Cardiac fibroblast (primary cell): ENCODE measurements around the gene ACTN1.

Experiments
- DNase-seq, 2 donors: peaks; one replicate each; pipeline versions ENCODE4 v3.0.0 to v3.0.0-alpha.2; 2010; ENCODE audit warnings: low read depth in 2 of 2
- H3K4me3 ChIP-seq, 2 donors: replicated peaks in 1 of 2; 1 replicate in 1 of 2; 2 replicates in 1 of 2; pipeline ENCODE4 v1.5.1; 2011; ENCODE audit warnings: low read depth in 2 of 2, low read length in 2 of 2, mild to moderate bottlenecking in 2 of 2, moderate library complexity in 1 of 2
- TF ChIP-seq, protein P1 (sequence below): IDR thresholded peaks from one replicate; pipeline ENCODE4 v1.5.1; 2011; ENCODE audit warnings: low read depth, mild to moderate bottlenecking, low read length, inconsistent platforms

ACTN1 gene

DNA sequence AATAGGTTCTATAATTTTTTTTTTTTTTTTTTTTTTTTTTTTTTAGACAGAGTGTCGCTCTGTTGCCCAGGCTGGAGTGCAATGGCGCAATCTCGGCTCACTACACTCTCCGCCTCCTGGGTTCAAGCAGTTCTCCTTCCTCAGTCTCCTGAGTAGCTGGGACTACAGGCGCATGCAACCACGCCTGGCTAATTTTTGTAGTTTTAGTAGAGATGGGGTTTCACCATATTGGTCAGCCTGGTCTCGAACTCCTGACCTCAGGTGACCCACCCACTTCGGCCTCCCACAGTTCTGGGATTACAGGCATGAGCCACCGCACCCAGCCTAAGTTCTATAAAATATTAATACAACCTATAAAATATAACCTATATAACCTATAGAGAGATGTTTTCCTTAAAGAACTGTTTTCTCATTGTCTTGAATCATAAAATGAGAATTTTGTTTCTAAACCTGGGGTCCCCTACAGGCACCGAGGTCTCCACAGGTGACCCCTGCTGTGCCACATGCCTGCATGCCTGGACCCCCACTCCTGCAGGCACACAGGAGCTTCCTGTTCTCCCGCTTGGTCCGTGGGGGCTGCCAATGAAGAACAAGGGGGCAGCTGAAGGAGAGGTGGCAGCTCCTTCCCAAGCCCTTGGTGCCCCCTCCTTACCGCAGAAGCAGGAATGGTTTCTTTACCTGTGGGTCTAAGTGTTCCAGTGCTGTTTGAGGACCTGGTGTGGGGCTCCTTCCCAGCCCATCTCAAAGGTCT lies 115.3 kb downstream of the ACTN1 start:
- H3K4me3 ChIP-seq, result no peak overlapping the region
- TF ChIP-seq, protein P1, sequence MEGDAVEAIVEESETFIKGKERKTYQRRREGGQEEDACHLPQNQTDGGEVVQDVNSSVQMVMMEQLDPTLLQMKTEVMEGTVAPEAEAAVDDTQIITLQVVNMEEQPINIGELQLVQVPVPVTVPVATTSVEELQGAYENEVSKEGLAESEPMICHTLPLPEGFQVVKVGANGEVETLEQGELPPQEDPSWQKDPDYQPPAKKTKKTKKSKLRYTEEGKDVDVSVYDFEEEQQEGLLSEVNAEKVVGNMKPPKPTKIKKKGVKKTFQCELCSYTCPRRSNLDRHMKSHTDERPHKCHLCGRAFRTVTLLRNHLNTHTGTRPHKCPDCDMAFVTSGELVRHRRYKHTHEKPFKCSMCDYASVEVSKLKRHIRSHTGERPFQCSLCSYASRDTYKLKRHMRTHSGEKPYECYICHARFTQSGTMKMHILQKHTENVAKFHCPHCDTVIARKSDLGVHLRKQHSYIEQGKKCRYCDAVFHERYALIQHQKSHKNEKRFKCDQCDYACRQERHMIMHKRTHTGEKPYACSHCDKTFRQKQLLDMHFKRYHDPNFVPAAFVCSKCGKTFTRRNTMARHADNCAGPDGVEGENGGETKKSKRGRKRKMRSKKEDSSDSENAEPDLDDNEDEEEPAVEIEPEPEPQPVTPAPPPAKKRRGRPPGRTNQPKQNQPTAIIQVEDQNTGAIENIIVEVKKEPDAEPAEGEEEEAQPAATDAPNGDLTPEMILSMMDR, result no peak
- DNase-seq, result no peak

DNA sequence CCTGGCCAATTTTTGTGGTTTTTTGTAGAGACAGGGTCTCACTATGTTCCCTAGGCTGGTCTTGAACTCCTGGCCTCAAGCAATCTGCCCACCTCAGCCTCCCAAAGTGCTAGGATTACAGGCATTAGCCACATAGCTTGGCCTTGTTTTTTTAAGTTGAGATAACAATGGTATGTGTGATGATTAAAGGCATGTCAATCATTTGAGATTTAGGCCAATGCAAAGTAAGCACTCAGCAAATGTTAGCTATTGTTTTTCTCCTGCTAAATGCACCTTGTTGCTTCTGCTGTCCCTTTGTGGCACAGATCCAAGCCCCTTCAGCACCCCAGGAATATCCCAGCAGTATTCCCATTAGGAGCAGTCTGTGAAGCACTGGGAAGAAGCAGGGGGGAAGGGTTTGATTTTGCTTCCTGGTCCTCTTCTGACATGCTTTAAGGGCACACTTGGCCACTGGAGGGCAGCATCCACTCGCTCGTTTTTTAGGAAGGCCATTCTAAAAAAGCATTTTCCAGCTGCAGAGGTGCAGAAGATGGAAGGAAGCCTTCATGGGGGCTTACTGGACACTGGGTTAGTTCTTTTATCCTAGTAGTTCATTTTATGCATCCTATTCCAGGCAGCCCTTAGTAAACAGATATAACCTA lies 116.0 kb downstream of the ACTN1 start:
- H3K4me3 ChIP-seq, result no peak overlapping the region
- peak; percentile 89 to 92 for DNase-seq
- TF ChIP-seq, protein P1, result peak; percentile 77

DNA sequence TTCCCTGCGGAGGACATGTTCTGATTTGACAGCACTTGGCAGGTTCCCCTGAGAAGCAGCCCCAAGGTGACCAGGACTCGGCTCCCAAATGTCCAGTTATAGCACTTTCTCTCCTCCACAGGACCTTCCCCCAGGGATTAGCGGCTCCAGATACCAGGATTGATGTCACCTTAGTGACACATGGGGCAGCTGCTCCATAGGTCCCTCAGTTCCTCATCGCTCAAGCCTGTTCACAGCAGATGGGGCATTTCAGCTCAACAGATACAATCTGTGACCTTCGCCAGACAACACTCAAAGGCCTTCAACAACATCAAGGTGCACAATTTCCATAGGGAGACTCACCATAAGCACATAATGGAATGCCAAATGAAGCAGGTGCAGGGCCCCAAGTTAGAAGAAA lies 118.3 kb downstream of the ACTN1 start:
- DNase-seq, result no peak
- H3K4me3 ChIP-seq, result no peak overlapping the region
- TF ChIP-seq, protein P1, result no peak

DNA sequence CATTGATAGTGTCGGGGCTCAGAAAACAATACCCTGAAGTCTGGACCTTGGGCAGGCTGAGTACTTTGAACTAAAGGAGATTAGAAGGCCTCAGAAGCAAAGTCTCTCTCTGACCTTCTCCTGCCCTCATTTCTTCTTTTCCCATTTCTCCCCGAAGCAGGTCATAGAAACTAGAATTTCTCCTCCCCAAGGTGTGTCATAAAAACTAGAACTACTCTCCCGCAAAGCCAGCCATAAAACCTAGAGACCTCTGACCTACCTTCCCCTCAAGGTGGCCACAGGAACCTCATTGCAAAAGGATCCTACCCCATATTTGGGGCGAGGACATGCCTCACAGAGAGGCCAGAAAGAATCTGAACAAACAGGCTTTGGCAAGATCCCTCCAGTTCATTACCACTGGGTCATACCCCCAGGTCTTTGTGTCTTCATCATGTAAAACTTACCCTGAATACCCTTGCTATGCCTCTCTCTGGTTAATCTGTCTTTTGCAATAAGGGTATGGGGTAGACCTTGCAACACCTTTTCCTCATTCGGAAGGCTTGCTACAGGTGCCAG lies 121.5 kb downstream of the ACTN1 start:
- TF ChIP-seq, protein P1, result no peak
- no peak overlapping the region for H3K4me3 ChIP-seq
- no peak for DNase-seq

DNA sequence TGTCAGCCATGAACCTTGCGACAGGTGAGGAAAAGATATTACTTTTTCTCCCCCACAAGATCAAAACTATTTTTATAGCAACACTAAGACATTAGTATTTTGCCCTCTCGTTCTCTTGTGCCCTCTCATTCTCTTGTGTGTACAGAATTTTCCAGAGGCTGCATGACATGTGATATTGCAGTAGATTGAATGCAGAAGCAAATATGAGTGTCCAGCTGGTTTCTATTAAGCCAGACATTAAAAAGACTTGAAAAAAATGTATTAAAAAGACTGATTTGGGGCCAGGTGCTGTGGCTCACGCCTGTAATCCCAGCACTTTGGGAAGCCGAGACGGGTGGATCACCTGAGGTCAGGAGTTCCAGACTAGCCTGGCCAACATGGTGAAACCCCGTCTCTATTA lies 122.5 kb downstream of the ACTN1 start:
- TF ChIP-seq, protein P1, result no peak
- no peak overlapping the region for H3K4me3 ChIP-seq
- DNase-seq, result no peak

DNA sequence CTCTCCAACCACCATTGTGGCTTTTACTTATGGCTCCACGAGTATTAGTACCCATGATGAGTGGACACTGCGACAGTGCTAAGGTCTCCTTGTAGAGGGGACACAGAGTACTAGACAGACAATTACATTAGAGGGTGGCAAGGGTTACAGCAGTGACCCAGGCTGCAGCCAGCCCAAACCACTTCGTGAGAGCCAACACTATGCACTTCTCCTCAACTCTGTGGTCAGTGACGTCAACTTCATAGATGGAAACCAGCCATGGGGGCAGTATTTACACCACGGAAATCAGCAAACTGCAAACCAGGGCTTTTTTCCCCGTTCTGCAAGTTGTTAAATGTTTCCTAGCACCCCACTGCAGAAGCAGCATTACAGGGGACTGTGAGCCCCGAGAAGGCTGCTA lies 124.7 kb downstream of the ACTN1 start:
- H3K4me3 ChIP-seq, result no peak overlapping the region
- DNase-seq, result no peak
- TF ChIP-seq, protein P1, result no peak
